ENCODE data around the gene AQP3.

AQP3 gene

DNA sequence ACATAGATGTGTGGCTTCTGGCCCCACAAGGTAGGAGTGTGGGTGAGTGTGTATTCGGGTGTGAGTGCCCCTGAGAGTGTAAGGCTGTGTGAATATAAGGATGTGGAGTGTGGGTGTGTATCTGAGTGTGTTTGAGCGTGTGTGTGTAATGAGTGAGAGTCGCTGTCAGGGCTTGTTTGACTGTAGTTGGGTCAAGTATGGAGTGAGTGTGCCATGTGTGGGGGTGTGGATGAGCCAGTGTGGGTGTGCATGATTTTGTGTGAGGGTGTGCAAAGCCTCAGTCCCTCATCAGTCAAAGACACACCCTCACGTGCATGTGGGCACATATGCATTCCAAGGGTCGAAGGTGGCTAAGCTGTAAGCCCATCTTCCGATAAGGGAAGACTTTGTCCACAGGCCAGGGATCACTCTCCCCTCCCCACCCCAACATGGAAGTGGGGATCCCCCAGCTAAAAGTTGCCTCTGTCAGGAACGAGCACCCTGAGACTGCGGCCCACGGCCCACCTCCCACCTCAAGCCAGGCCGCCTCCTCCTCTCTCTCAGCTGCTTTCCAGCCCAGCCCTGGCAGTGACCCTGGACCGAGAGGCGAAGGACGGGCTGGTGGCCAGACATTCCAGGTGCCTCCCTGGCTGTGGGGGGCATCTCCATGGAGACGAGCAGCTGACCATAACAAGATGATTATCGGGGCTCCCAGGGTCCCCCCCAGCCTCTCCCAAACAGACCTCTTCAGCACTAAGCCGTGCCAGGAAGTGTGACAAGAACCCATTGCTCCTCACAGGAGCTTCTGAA is 12.9 kb downstream of the AQP3 start:
- H3K36me3 ChIP-seq (replicated peaks; ENCODE audit: low read depth, low read length): no peaks in the 10 kb centered on the region
- H2AFZ ChIP-seq (ENCODE audit: low read depth, low read length): no peak overlapping the region
- no peaks in the 10 kb centered on the region for H4K20me1 ChIP-seq (ENCODE audit: insufficient read depth, low read length)
- H3K4me1 ChIP-seq (ENCODE audit: low read length): peaks cover 4% of the 10 kb centered on the region
- H3K4me3 ChIP-seq (ENCODE audit: low read length): no peak overlapping the region
- no peak overlapping the region for H3K27ac ChIP-seq (ENCODE audit: low read length)
- TF ChIP-seq EZH2phosphoT487 (IDR thresholded peaks at IDR 0.05; ENCODE audit: low read depth) (no peak), CTCF (IDR thresholded peaks at IDR 0.05; ENCODE audit: low read depth, low read length) (no peak)
- no peak overlapping the region for H3K4me2 ChIP-seq (ENCODE audit: low read length)
- no peak overlapping the region for H3K9ac ChIP-seq (ENCODE audit: low read length)
- no peaks in the 10 kb centered on the region for H3K9me3 ChIP-seq (ENCODE audit: insufficient read depth, low read length)
- no peaks in the 10 kb centered on the region for H3K79me2 ChIP-seq (ENCODE audit: low read length)
- H3K27me3 ChIP-seq (ENCODE audit: low read depth, low read length): peaks cover 5% of the 10 kb centered on the region

GRCh38 chr9:33433871-33434270 is 13.5 kb downstream of the AQP3 start:
- Histone ChIP-seq H3K27ac (ENCODE audit: low read length) (no peak overlapping the region), H3K4me1 (ENCODE audit: low read length) (peaks cover 4% of the 10 kb centered on the region), H3K27me3 (ENCODE audit: low read depth, low read length) (no peaks in the 10 kb centered on the region), H3K4me2 (ENCODE audit: low read length) (no peak overlapping the region), H3K9ac (ENCODE audit: low read length) (no peak overlapping the region), H3K36me3 (replicated peaks; ENCODE audit: low read depth, low read length) (no peaks in the 10 kb centered on the region), H3K9me3 (ENCODE audit: insufficient read depth, low read length) (no peaks in the 10 kb centered on the region), H3K79me2 (ENCODE audit: low read length) (no peaks in the 10 kb centered on the region), H3K4me3 (ENCODE audit: low read length) (no peak overlapping the region), H2AFZ (ENCODE audit: low read depth, low read length) (no peak overlapping the region), H4K20me1 (ENCODE audit: insufficient read depth, low read length) (no peaks in the 10 kb centered on the region)
- TF ChIP-seq CTCF (IDR thresholded peaks at IDR 0.05; ENCODE audit: low read depth, low read length): no peak

- Histone ChIP-seq H3K27me3 (ENCODE audit: low read depth, low read length) (no peaks in the 10 kb centered on the region), H3K27ac (ENCODE audit: low read length) (no peak overlapping the region), H2AFZ (ENCODE audit: low read depth, low read length) (no peak overlapping the region), H4K20me1 (ENCODE audit: insufficient read depth, low read length) (no peaks in the 10 kb centered on the region), H3K36me3 (replicated peaks; ENCODE audit: low read depth, low read length) (no peaks in the 10 kb centered on the region), H3K4me1 (ENCODE audit: low read length) (no peaks in the 10 kb centered on the region), H3K4me3 (ENCODE audit: low read length) (no peak overlapping the region), H3K9me3 (ENCODE audit: insufficient read depth, low read length) (no peaks in the 10 kb centered on the region), H3K9ac (ENCODE audit: low read length) (no peak overlapping the region), H3K4me2 (ENCODE audit: low read length) (no peak overlapping the region), H3K79me2 (ENCODE audit: low read length) (no peaks in the 10 kb centered on the region)
- TF ChIP-seq EZH2phosphoT487 (IDR thresholded peaks at IDR 0.05; ENCODE audit: low read depth) (no peak), CTCF (IDR thresholded peaks at IDR 0.05; ENCODE audit: low read depth, low read length) (no peak)
Measured at GRCh38 chr9:33431420-33431819, 16.0 kb downstream of the AQP3 start.

DNA sequence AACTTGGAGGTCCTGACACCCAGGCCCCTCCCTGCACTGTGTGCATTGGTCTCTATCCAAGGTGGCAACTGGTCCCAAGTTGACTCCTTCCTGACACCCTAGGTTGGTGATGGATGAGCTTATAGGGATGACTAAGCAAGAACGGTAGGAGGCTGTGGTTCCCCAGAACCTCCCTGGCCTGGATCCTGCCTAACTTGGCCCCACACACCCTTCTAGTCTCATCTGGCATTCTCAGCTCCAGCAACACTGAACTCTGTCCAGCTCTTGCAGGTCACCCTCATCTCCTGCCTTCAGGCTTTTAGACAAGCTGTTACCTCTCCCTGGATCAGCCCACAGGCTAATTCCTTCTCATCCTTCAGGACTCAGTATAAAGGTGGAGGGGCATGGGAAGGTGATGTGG is 16.5 kb downstream of the AQP3 start:
- H3K4me2 ChIP-seq (ENCODE audit: low read length): no peak overlapping the region
- no peaks in the 10 kb centered on the region for H3K9me3 ChIP-seq (ENCODE audit: insufficient read depth, low read length)
- no peaks in the 10 kb centered on the region for H3K79me2 ChIP-seq (ENCODE audit: low read length)
- no peak overlapping the region for H2AFZ ChIP-seq (ENCODE audit: low read depth, low read length)
- no peaks in the 10 kb centered on the region for H3K27me3 ChIP-seq (ENCODE audit: low read depth, low read length)
- TF ChIP-seq CTCF (IDR thresholded peaks at IDR 0.05; ENCODE audit: low read depth, low read length) (no peak), EZH2phosphoT487 (IDR thresholded peaks at IDR 0.05; ENCODE audit: low read depth) (no peak)
- H3K9ac ChIP-seq (ENCODE audit: low read length): no peak overlapping the region
- no peak overlapping the region for H3K4me3 ChIP-seq (ENCODE audit: low read length)
- no peaks in the 10 kb centered on the region for H3K36me3 ChIP-seq (replicated peaks; ENCODE audit: low read depth, low read length)
- H3K27ac ChIP-seq (ENCODE audit: low read length): no peak overlapping the region
- no peaks in the 10 kb centered on the region for H3K4me1 ChIP-seq (ENCODE audit: low read length)
- no peaks in the 10 kb centered on the region for H4K20me1 ChIP-seq (ENCODE audit: insufficient read depth, low read length)

All from OCI-LY3 (cell line).